Activated CD8-positive, alpha-beta memory T cell treated with anti-CD3 and anti-CD28 coated beads for 4 hours (primary cell): Measurements from ENCODE around the gene SPATA22.
"Not testable (repeated sequence)": the region's sequence is repeated elsewhere in the genome, so short reads cannot be mapped to it uniquely, and the experiment has no call there.

Experiments
- DNase-seq, 2 donors: peaks; one replicate each; pipeline ENCODE4 v3.0.0-alpha.2; 2020; ENCODE audit warnings: low read depth in 2 of 2

The SPATA22 gene

GRCh38 chr17:3471599-3471998 is at the start of gene SPATA22:
Gene SPATA22, minus strand, starts transcription at chr17:3471819. Its CDS starts 2,494 bp downstream, at chr17:3469325.
- no peak for DNase-seq

- DNase-seq, result not testable (repeated sequence)
Observed at GRCh38 chr17:3519472-3519871, 47.9 kb upstream of the SPATA22 start.

GRCh38 chr17:3514873-3515272 is 43.3 kb upstream of the SPATA22 start:
- no peak for DNase-seq

- DNase-seq, result not testable (repeated sequence)
Observed at GRCh38 chr17:3514167-3514566, 42.5 kb upstream of the SPATA22 start.

GRCh38 chr17:3513305-3514035 is 41.9 kb upstream of the SPATA22 start:
- DNase-seq, result no peak

GRCh38 chr17:3512505-3513171 is 41.0 kb upstream of the SPATA22 start:
- no peak for DNase-seq

- no peak for DNase-seq
Observed at GRCh38 chr17:3511852-3512504, 40.4 kb upstream of the SPATA22 start.

GRCh38 chr17:3510090-3510489 is 38.5 kb upstream of the SPATA22 start:
- DNase-seq, result no peak

GRCh38 chr17:3507869-3508268 is 36.2 kb upstream of the SPATA22 start:
- DNase-seq, result no peak

GRCh38 chr17:3507071-3507470 is 35.5 kb upstream of the SPATA22 start:
- DNase-seq, result no peak

GRCh38 chr17:3506054-3506453 is 34.4 kb upstream of the SPATA22 start:
- DNase-seq, result no peak

GRCh38 chr17:3505008-3505407 is 33.4 kb upstream of the SPATA22 start:
- DNase-seq, result no peak

- DNase-seq, result no peak
Observed at GRCh38 chr17:3503285-3503684, 31.7 kb upstream of the SPATA22 start.

- no peak for DNase-seq
Observed at GRCh38 chr17:3502466-3502865, 30.8 kb upstream of the SPATA22 start.

GRCh38 chr17:3501344-3501743 is 29.7 kb upstream of the SPATA22 start:
- DNase-seq, result no peak

GRCh38 chr17:3497101-3497500 is 25.5 kb upstream of the SPATA22 start:
- no peak for DNase-seq

GRCh38 chr17:3485481-3486068 is 14.0 kb upstream of the SPATA22 start:
- DNase-seq, result no peak

- no peak for DNase-seq
Observed at GRCh38 chr17:3482852-3483251, 11.2 kb upstream of the SPATA22 start.

- DNase-seq, result no peak
Observed at GRCh38 chr17:3479988-3480387, 8.4 kb upstream of the SPATA22 start.

- no peak for DNase-seq
Observed at GRCh38 chr17:3475812-3476610, 4.4 kb upstream of the SPATA22 start, which contains the start of gene ASPA. Gene ASPA, plus strand, starts transcription at chr17:3475997. Its CDS starts 163 bp downstream, at chr17:3476160.

- no peak for DNase-seq
Observed at GRCh38 chr17:3475251-3475685, 3.6 kb upstream of the SPATA22 start.
